HEK293T (cell line): ENCODE measurements around the gene UBE2D1.

Experiments used
- ARNT ChIP-seq: fragments of 450-650 bp; IDR thresholded peaks from 2 replicates; pipeline ENCODE4 v1.6.1; 2017; ENCODE audit warnings: mild to moderate bottlenecking
- CTBP1 ChIP-seq: fragments of 450-650 bp; IDR thresholded peaks from 2 replicates; pipeline ENCODE4 v1.6.1; 2016; ENCODE audit warnings: borderline replicate concordance
- ELF4 ChIP-seq: fragments of 450-650 bp; IDR thresholded peaks from 2 replicates; pipeline ENCODE4 v1.6.1; 2017; ENCODE audit warnings: antibody characterized with exemption
- FOXA1 ChIP-seq: fragments of 450-650 bp; IDR thresholded peaks from 2 replicates; pipeline ENCODE4 v1.6.1; 2016; ENCODE audit warnings: mild to moderate bottlenecking
- FOXK2 ChIP-seq: fragments of 450-650 bp; IDR thresholded peaks from 2 replicates; pipeline ENCODE4 v1.6.1; 2016; ENCODE audit warnings: mild to moderate bottlenecking
- FOXM1 ChIP-seq: fragments of 450-650 bp; IDR thresholded peaks from 2 replicates; pipeline ENCODE4 v1.6.1; 2017; ENCODE audit warnings: mild to moderate bottlenecking, borderline replicate concordance
- NFRKB ChIP-seq: fragments of 450-650 bp; IDR thresholded peaks from 2 replicates; pipeline ENCODE4 v1.6.1; 2016; ENCODE audit warnings: mild to moderate bottlenecking, moderate library complexity
- PKNOX1 ChIP-seq: fragments of 450-650 bp; IDR thresholded peaks from 2 replicates; pipeline ENCODE4 v1.6.1; 2016
- SP1 ChIP-seq: fragments of 450-650 bp; IDR thresholded peaks from 2 replicates; pipeline ENCODE4 v1.6.1; 2017
- ZNF384 ChIP-seq: fragments of 450-650 bp; IDR thresholded peaks from 2 replicates; pipeline ENCODE4 v1.6.1; 2016

- TF ChIP-seq SP1, result no peak
- TF ChIP-seq FOXK2, result no peak
- no peak for TF ChIP-seq ELF4
- no peak for TF ChIP-seq NFRKB
- TF ChIP-seq ZNF384, result no peak
- no peak for TF ChIP-seq PKNOX1
- no peak for TF ChIP-seq FOXA1
- TF ChIP-seq FOXM1, result no peak
- no peak for TF ChIP-seq CTBP1
- TF ChIP-seq ARNT, result no peak
Observed at GRCh38 chr10:58318346-58318745, 16.5 kb upstream of the UBE2D1 start.
